HL-60 (cell line): Measurements from ENCODE around the gene PCBP4.

Experiments used
- DNase-seq, 2 experiments: peaks; one replicate each; pipeline ENCODE4 v3.0.0-alpha.2; 2010 to 2020; ENCODE audit warnings: low read depth in 1 of 2, low spot score in 1 of 2
- H3K27ac ChIP-seq: fragments of 250-450 bp; sonication (Bioruptor Pico); replicated peaks from 2 replicates; pipeline ENCODE4 v1.5.1; 2020; ENCODE audit warnings: mild to moderate bottlenecking, moderate library complexity
- H3K27me3 ChIP-seq: fragments of 250-450 bp; sonication (Bioruptor Pico); 2 replicates; pipeline ENCODE4 v1.5.1; 2021; ENCODE audit warnings: mild to moderate bottlenecking, moderate library complexity; ENCODE audit not compliant: insufficient read depth, poor library complexity, severe bottlenecking
- H3K4me3 ChIP-seq: replicated peaks from 2 replicates; pipeline ENCODE4 v1.5.1; 2011; ENCODE audit warnings: mild to moderate bottlenecking, control low read depth, low read length; ENCODE audit not compliant: insufficient read depth
- CTCF ChIP-seq: IDR thresholded peaks from one replicate; pipeline ENCODE4 v1.5.1; 2011; ENCODE audit warnings: low read length, control low read depth, inconsistent platforms; ENCODE audit not compliant: insufficient read depth
- GABPA ChIP-seq: IDR thresholded peaks from 2 replicates; pipeline ENCODE4 v1.6.1; 2012; ENCODE audit warnings: low read depth
- POLR2AphosphoS5 ChIP-seq: IDR thresholded peaks from 2 replicates; pipeline ENCODE4 v1.6.1; 2012; ENCODE audit warnings: low read depth
- REST ChIP-seq: IDR thresholded peaks from 2 replicates; pipeline ENCODE4 v1.6.1; 2012; ENCODE audit warnings: low read depth; ENCODE audit not compliant: insufficient replicate concordance
- SPI1 ChIP-seq: IDR thresholded peaks from 2 replicates; pipeline ENCODE4 v1.6.1; 2012; ENCODE audit warnings: low read depth, mild to moderate bottlenecking, borderline replicate concordance
- long read RNA-seq: library from polyadenylated mRNA; unstranded; transcript quantifications from one replicate; pipeline ENCODE4 v2.0.0, GENCODE V29; 2020

PCBP4 gene
- long read RNA-seq, transcript PCBP4-202 (13 exons, 2,015 nt): major isoform, 5 of 32 reads
- long read RNA-seq, partial matches to known transcripts: 0 of 32 reads
- long read RNA-seq, other reads (novel, unspliced or antisense): 27 of 32 reads

- DNase-seq: no peak
- H3K27ac ChIP-seq: no peak within 1 kb of the TSS
- peaks cover 16% of the 10 kb centered on the region for H3K27me3 ChIP-seq
- TF ChIP-seq POLR2AphosphoS5 (0 out of 2 replicates have a peak, but pooled peaks have one; percentile 11), CTCF (no peak)
- H3K4me3 ChIP-seq: peak within 1 kb of the TSS; percentile 33
These were observed at the start of gene PCBP4 for GRCh38 chr3:51967384-51968169. Gene PCBP4 (minus strand): TSS chr3:51967454. CDS start chr3:51961240, 6,214 bp downstream.

- Histone ChIP-seq H3K27ac (no peak overlapping the region), H3K27me3 (no peaks in the 10 kb centered on the region), H3K4me3 (no peak overlapping the region)
- no peak for TF ChIP-seq GABPA
- no peak for TF ChIP-seq SPI1
- TF ChIP-seq POLR2AphosphoS5: no peak
- TF ChIP-seq CTCF: no peak
- no peak for TF ChIP-seq REST
- DNase-seq: no peak
These were observed 48.4 kb upstream of the PCBP4 start for GRCh38 chr3:52015438-52016228.

- no peaks in the 10 kb centered on the region for H3K27me3 ChIP-seq
- H3K27ac ChIP-seq: no peak overlapping the region
- H3K4me3 ChIP-seq: no peak overlapping the region
- TF ChIP-seq REST (no peak), CTCF (no peak), SPI1 (no peak), GABPA (no peak), POLR2AphosphoS5 (no peak)
- DNase-seq: no peak
These were observed 47.4 kb upstream of the PCBP4 start for GRCh38 chr3:52014613-52015012.
